ENCODE data around the gene OXT. TPM values are rescaled to one million over a fixed set of nuclear protein-coding genes. Genes with fewer than 3 reads are reported as not detected.

OXT gene
- not detected for total RNA-seq

DNA sequence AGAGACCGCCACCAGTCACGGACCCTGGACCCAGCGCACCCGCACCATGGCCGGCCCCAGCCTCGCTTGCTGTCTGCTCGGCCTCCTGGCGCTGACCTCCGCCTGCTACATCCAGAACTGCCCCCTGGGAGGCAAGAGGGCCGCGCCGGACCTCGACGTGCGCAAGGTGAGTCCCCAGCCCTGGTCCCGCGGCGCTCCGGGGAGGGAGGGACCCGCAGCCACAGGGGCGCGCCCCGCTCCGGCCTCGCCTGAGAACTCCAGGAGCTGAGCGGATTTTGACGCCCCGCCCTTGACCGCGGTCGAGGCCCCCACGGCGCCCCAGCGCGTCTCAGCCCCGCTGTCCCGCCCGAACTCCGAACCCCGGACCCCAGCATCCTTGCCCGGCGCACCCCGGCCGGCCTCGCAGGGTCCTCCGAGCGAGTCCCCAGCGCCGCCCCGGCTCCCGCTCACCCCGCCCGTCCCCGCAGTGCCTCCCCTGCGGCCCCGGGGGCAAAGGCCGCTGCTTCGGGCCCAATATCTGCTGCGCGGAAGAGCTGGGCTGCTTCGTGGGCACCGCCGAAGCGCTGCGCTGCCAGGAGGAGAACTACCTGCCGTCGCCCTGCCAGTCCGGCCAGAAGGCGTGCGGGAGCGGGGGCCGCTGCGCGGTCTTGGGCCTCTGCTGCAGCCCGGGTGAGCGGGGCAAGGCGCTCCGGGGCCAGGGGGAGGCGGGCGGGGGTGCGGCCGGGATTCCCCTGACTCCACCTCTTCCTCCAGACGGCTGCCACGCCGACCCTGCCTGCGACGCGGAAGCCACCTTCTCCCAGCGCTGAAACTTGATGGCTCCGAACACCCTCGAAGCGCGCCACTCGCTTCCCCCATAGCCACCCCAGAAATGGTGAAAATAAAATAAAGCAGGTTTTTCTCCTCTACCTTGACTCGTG lies at the start of gene OXT:
Gene OXT (plus strand): TSS at position 11 of the 920 bp plus-strand sequence. CDS start 36 bp downstream, at position 47.
- peak; percentile 30 for ATAC-seq

DNA sequence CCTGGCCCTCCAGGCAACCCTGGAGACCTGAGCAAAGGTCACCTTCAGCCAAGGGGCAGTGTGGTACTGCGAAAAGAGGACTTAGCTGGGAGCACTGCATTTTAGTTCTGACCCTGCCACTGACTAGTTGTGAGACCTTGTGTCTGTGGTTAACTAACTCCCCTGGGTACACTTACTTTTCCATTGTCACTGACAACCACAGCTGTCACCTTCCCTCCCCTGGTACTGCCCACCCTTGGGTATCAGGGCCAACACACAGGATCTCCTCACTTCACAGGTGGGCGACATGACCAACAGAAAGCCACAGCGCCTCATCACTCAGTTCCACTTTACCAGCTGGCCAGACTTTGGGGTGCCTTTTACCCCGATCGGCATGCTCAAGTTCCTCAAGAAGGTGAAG lies 49.6 kb upstream of the OXT start:
- no peak for ATAC-seq

DNA sequence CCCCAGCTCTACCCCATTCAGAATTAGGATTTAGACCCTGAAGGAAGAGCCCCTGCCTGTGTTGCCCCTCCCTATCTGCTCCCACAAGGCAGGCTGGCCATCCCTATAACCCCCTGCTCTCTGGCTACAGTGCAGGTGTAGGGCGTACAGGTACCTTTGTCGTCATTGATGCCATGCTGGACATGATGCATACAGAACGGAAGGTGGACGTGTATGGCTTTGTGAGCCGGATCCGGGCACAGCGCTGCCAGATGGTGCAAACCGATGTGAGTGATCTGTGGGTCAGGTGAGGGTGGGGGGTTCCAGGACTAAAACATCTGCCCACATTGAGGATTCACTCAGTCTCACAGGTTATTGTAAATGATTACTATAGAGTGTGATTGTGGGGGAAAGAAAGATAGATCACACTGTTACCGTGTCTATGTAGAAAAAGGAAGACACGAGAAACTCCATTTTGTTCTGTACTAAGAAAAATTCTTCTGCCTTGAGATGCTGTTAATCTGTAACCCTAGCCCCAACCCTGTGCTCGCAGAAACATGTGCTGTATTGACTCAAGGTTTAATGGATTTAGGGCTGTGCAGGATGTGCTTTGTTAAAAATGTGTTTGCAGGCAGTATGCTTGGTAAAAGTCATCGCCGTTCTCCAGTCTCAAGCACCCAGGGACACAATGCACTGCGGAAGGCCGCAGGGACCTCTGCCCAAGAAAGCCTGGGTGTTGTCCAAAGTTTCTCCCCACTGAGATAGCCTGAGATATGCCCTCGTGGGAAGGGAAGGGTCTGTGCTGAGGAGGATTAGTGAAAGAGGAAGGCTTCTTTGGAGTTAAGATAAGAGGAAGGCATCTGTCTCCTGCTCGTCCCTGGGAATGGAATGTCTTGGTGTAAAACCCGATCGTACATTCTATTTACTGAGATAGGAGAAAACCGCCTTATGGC lies 48.6 kb upstream of the OXT start:
- peak; percentile 32 for ATAC-seq

DNA sequence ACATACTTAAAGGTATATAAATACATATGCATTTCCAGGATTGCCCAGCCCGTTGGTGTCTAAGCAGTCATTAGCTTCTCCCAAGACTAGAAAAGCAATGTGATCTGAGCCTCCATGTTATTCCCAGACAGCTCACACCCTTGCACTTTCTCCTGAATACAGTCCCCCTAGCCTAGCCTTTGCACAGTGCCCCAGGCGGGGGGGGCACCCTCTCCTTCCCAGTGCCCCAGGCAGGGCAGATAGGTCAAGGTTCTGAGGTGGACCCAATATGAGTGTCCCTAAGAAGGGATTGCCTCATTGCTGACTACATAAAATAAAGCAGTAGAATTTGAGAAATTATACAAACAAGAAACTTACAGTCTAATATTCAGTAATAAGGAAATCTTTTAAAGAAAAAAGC lies 43.4 kb upstream of the OXT start:
- ATAC-seq, result no peak

DNA sequence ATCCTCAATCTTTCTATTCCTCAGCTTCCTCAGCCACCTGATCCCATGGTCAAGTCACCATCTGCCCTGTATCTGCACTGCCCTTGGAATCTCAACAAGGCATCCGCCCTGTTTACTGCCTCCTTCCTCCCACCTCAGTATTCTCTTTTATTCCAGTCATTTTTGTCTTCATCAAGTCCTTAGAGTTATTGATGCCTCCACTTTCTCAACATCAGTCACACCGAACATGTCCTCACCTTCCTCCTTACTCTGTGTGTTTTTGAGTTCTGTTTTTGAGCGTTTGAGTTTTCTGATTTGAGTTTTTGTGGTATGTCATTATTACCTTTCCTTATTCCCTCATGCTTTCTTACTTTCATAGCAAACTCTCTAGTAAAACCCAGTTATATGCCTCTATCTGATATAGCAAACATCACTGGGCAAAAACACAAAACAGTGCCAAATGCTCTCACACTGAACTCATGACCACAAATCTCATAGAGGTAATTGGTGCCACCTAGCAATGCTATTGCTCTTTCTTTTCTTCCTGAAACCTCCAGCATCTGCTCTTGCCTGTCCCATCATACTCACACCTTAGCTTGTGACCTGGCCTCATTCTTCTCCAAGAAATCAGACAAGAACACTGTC lies 39.8 kb upstream of the OXT start:
- ATAC-seq, result no peak

DNA sequence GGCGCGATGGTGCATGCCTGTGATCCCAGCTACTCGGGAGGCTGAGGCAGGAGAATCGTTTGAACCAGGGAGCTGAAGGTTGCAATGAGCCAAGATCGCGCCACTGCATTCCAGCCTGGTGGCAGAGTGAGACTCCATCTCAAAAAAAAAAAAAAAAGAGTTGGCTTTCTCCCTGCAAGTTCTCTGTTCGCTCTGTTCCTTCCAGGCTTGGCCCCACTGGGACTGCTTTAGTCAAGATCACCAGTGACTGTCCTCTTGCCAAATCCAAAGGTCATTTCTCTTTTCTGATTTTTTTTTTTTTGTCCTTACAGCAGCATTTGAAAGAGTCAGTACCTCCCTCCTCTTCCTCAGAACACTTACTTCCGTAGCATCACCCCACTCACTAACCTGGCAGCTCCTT lies 38.8 kb upstream of the OXT start:
- no peak for ATAC-seq

DNA sequence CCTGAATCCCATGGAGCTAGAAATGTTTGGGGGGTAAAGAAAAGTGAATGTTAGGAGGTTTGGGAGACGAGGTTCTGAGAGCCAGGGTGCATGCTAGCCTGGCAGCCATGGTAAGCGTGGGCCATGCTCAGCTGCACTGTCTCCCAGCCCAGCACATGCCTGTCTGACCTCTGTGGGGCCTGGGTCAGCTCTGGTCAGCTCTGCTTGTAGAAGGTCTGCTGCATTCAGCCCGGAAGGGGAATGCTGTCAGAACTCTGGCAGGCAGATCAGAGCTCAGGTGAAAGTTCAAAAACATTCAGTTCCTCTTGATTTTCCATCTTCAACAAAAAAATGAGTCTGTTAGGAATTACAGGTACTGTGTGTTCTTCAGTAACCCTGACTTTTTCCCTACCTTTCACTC lies 33.8 kb upstream of the OXT start:
- no peak for ATAC-seq

GRCh38 chr20:3038454-3038853 lies 33.0 kb upstream of the OXT start:
- ATAC-seq, result no peak

- no peak for ATAC-seq
These were observed 32.0 kb upstream of the OXT start for GRCh38 chr20:3039426-3039825.

DNA sequence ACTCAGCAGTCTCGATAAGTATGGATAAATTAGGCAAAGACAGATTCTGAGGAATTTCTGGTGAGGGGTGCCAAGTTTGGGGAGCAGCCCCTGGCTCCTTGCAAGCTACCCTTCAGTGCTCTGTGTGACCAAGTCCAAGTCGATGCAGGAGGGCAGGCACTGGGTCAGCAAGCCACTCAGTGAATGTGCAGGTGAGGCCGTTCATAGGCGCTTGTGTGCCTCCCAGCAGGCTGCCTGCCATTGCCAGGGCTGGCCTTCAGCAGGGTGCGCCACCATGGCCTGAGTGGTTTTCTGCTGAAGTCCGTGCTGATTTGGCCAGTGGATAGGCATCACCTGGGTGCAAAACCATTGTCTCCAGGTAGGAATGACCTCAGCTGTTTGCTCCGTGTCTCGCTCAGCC lies 31.3 kb upstream of the OXT start:
- ATAC-seq, result no peak

- no peak for ATAC-seq
These were observed 29.5 kb upstream of the OXT start for GRCh38 chr20:3041854-3042409.

DNA sequence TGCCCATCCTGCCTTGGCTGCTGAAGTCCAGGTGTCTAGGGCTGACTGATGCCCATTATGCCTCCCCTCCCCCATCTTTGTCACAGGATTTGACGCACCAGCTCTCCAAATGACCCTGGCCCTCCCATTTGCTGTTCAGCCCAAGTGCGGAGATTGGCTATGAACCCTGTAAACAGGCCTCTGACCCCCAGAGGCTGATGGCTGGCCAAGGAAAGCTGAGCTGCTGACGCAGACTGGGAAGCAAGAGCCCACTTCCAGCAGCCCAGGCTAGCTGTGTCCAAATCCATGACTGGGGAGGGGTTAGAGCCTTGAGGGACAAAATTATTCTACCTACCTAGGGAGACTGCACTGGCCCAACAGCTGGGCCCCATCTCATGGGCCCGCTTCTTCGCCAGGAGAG lies 28.8 kb upstream of the OXT start:
- ATAC-seq, result no peak

- no peak for ATAC-seq
These were observed 28.1 kb upstream of the OXT start, which contains the start of gene GNRH2 for GRCh38 chr20:3043322-3043721. TSS of gene GNRH2 (plus strand) at chr20:3043622. CDS start at chr20:3044415, 793 bp downstream.

- ATAC-seq, result no peak
These were observed 27.0 kb upstream of the OXT start for GRCh38 chr20:3044336-3044965.

DNA sequence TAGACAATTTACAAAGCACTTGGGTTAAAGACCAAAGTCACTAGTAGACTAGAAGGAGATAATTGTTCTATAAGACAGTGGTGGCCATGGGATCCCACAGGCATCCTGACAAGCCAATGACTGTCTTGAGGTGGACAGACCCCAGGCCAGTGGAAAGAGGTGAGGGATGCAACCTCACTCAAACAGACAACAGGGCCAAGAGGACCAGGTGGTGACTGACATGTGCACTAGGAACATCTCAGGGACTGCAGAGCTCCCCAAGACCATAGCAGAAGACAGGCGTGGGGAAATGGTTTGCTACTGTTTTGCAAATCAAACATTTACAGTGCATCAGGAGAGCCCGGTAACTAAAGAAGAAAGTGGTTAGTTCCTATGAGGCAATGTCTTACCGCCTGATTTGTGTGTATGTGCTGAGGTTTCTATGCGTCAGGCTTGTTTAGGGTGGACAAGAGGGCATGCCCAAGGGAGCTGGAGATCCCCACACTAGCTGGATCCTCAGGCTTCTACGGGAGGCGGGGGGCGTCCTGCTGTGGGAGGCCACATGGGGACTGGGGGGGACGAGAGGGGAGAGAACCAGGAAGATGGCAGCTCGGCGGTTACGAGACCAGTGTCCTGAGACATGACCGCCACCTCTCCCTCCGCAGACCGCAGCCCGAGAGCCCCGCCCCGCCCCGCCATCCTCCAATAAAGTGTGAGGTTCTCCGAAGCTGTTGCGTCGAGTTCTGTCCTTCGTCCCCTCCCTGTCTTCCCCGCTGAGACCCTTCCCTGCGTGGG lies 26.2 kb upstream of the OXT start:
- ATAC-seq, result peak; percentile 49

DNA sequence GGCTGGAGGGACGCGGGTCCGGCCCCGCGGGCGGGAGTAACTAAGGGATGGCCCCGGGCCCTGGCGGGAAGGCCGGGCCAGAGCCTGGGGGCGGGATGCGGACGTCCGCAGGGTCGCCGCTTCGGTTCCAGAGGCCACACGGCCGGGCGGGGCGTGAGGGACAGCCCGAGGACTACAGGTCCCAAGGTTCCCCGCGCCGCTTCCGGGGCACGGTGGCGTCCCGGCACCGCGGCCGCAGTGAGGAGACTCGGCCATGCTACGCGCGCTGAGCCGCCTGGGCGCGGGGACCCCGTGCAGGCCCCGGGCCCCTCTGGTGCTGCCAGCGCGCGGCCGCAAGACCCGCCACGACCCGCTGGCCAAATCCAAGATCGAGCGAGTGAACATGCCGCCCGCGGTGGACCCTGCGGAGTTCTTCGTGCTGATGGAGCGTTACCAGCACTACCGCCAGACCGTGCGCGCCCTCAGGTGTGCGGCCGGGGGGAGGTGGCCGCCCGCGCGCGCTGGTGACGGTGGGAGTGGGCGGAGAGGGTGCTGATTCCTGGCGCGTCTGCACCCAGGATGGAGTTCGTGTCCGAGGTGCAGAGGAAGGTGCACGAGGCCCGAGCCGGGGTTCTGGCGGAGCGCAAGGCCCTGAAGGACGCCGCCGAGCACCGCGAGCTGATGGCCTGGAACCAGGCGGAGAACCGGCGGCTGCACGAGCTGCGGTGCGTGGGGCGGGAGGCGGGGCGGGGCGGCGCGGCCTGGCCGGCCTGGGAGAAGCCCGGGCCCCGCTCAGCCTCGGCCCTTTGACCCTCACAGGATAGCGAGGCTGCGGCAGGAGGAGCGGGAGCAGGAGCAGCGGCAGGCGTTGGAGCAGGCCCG lies 25.4 kb upstream of the OXT start, which contains the start of gene MRPS26:
Gene MRPS26 (plus strand): TSS at position 237 of the 861 bp plus-strand sequence. CDS start 17 bp downstream, at position 254.
- peak; percentile 89 for ATAC-seq

- peak; percentile 20 for ATAC-seq
These were observed 24.6 kb upstream of the OXT start for GRCh38 chr20:3046677-3047462.

- no peak for ATAC-seq
These were observed 23.7 kb upstream of the OXT start for GRCh38 chr20:3047486-3048419.
